ENCODE results near the gene FIGNL1. TPM values are rescaled to one million over a fixed set of nuclear protein-coding genes. Genes with fewer than 3 reads are reported as not detected.
A peak's percentile ranks its signal among the peaks of the same experiment; 100 is the strongest.

FIGNL1 gene
- polyA plus RNA-seq, 1 experiment, result 8.3 TPM

DNA sequence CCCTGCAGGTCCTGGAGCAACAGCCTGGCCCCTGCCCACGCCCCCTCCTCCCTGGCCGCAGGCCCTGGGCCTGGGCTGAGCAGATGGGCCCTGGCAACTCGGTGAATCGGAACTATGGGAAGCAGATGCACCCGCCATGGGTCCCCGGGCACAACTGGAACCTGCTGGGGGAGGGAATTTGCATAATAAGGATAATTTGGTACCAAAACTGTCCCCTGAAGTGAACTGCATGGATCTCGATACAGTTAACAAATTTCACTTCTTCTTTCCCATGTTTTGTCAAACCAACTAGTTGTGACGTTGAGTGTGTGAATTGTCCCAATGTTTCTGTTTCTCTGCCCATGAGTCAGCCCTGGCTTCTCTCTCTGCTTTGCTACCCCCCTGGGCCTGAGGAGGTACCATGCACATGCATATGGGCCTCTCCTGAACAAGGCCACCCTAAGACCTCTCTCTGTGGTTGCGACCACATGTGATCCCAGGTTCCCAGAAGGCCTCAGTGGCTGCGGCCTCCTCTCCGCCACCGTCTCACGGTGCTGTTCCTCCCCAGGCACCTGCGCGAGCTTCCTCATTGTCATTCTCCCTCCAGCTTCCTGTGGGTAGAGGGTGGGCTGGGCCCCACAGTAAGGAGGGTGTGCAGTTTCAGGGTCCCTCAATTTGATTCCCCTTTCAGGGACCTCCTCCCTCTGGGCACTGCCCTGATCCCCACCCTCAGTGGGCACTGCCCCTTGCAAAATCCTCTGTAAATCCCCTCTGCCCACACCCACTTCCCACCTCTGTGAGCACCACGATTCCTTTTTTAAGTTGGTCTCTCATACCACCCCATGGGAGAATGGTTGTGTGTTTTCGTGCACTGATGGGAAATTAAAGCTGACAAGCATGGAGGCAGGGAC lies 40.0 kb downstream of the FIGNL1 start:
- no peak for DNase-seq (ENCODE audit: low read depth)
- Histone ChIP-seq H3K4me3 (ENCODE audit: low read depth, low read length) (no peak overlapping the region), H3K27me3 (ENCODE audit: control insufficient read depth, insufficient read depth, low read length) (peaks cover 1% of the 10 kb centered on the region; the same call in 1 of the 2 replicates), H3K36me3 (ENCODE audit: control insufficient read depth, insufficient read depth, low read length) (no peaks in the 10 kb centered on the region)
- TF ChIP-seq, protein P1, sequence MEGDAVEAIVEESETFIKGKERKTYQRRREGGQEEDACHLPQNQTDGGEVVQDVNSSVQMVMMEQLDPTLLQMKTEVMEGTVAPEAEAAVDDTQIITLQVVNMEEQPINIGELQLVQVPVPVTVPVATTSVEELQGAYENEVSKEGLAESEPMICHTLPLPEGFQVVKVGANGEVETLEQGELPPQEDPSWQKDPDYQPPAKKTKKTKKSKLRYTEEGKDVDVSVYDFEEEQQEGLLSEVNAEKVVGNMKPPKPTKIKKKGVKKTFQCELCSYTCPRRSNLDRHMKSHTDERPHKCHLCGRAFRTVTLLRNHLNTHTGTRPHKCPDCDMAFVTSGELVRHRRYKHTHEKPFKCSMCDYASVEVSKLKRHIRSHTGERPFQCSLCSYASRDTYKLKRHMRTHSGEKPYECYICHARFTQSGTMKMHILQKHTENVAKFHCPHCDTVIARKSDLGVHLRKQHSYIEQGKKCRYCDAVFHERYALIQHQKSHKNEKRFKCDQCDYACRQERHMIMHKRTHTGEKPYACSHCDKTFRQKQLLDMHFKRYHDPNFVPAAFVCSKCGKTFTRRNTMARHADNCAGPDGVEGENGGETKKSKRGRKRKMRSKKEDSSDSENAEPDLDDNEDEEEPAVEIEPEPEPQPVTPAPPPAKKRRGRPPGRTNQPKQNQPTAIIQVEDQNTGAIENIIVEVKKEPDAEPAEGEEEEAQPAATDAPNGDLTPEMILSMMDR (IDR thresholded peaks at IDR 0.05; ENCODE audit: insufficient read depth, low read depth, low read length), result no peak
- ChIA-PET CTCF (no interaction called here), POLR2A (no interaction called here)

DNA sequence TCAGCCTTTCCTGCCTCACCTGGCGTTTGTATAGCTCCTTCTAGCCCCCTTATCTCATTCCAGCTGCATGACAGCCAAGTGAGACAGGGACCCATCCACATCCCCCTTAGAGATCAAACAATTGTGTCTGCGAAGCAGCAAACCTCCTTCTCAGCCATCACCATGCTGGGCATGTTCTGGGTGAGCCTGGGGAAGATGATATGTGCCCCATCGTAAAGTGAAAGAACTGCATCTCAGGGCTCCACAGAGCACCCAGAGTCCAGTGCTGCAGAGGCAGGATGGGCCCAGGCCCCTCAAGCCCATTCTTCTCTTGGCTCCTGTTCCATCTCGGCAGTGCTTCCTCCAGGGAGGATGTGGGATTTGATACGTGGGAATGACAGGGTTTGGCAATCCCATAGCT lies 43.2 kb downstream of the FIGNL1 start:
- TF ChIP-seq, protein P1 (IDR thresholded peaks at IDR 0.05; ENCODE audit: insufficient read depth, low read depth, low read length), result no peak

DNA sequence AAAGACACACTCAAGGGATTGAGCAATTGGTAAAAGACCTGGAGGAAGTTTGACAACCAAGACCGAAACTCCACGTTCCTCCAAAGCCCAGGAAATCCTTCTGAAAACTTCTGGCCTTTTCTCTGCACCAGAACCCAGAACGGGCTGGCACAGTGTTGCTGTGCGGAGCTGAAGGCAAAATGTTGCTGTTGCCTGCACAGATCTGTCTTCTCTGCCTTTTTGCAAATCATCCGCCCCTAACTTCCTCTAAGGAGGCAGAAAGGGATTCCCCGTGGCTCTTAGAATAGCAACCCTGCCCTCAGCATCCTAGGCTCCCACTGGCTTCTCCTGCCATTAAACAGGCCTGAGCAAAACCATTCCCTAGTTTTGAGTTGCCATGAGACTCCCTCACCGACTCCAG lies 44.9 kb downstream of the FIGNL1 start:
- CTCF ChIA-PET, result interaction anchor here (1.3 kb wide), 1 partner anchor 13 kb away, joined by 5 read pairs; no protein-coding TSS in a partner anchor

More for the DNA sequence above, 43.2 kb downstream of the FIGNL1 start:
- H3K27me3 ChIP-seq (ENCODE audit: control insufficient read depth, insufficient read depth, low read length), result peaks cover 1% of the 10 kb centered on the region; the same call in 1 of the 2 replicates
- ChIA-PET CTCF (interaction anchor here (1.7 to 1.8 kb wide), 2 partner anchors 9 to 11 kb away, joined by 4 to 7 read pairs; no protein-coding TSS in a partner anchor), POLR2A (no interaction called here)
- no peak overlapping the region for H3K4me3 ChIP-seq (ENCODE audit: low read depth, low read length)
- no peaks in the 10 kb centered on the region for H3K36me3 ChIP-seq (ENCODE audit: control insufficient read depth, insufficient read depth, low read length)
- DNase-seq (ENCODE audit: low read depth), result no peak

DNA sequence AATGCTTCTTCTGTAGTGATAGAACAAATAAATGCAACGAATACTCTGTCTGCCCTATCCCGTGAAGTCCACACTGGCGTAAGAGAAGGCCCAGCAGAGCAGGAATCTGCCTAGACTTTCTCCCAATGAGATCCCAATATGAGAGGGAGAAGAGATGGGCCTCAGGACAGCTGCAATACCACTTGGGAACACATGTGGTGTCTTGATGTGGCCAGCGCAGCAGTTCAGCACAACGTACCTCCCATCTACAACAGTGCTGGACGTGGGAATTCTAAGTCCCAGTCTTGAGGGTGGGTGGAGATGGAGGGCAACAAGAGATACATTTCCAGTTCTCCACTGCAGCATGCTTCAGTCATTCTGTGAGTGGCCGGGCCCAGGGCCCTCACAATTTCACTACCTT lies 45.8 kb downstream of the FIGNL1 start:
- TF ChIP-seq, protein P1 (IDR thresholded peaks at IDR 0.05; ENCODE audit: insufficient read depth, low read depth, low read length), result 0 out of 2 replicates have a peak, but pooled peaks have one; percentile 11
- H3K4me3 ChIP-seq (ENCODE audit: low read depth, low read length), result no peak overlapping the region
- H3K36me3 ChIP-seq (ENCODE audit: control insufficient read depth, insufficient read depth, low read length), result no peaks in the 10 kb centered on the region
- ChIA-PET CTCF (interaction anchor here (0.9 kb wide), 1 partner anchor 14 kb away, joined by 3 read pairs; no protein-coding TSS in a partner anchor), POLR2A (no interaction called here)
- peaks cover 7% of the 10 kb centered on the region for H3K27me3 ChIP-seq (ENCODE audit: control insufficient read depth, insufficient read depth, low read length)
- no peak for DNase-seq (ENCODE audit: low read depth)

More for the DNA sequence above, 44.9 kb downstream of the FIGNL1 start:
- DNase-seq (ENCODE audit: low read depth), result no peak
- POLR2A ChIA-PET, result no interaction called here
- Histone ChIP-seq H3K36me3 (ENCODE audit: control insufficient read depth, insufficient read depth, low read length) (no peaks in the 10 kb centered on the region), H3K27me3 (ENCODE audit: control insufficient read depth, insufficient read depth, low read length) (peaks cover 6% of the 10 kb centered on the region), H3K4me3 (ENCODE audit: low read depth, low read length) (no peak overlapping the region)
- TF ChIP-seq, protein P1 (IDR thresholded peaks at IDR 0.05; ENCODE audit: insufficient read depth, low read depth, low read length), result no peak

DNA sequence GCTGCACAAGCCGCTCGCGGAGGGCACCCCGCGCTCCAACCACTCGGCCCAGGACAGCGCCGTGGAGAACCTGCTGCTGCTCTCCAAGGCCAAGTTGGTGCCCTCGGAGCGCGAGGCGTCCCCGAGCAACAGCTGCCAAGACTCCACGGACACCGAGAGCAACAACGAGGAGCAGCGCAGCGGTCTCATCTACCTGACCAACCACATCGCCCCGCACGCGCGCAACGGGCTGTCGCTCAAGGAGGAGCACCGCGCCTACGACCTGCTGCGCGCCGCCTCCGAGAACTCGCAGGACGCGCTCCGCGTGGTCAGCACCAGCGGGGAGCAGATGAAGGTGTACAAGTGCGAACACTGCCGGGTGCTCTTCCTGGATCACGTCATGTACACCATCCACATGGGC lies 50.0 kb downstream of the FIGNL1 start:
- Histone ChIP-seq H3K36me3 (ENCODE audit: control insufficient read depth, insufficient read depth, low read length) (no peaks in the 10 kb centered on the region), H3K27me3 (ENCODE audit: control insufficient read depth, insufficient read depth, low read length) (peaks cover 7% of the 10 kb centered on the region), H3K4me3 (ENCODE audit: low read depth, low read length) (no peak overlapping the region)
- no peak for DNase-seq (ENCODE audit: low read depth)
- ChIA-PET CTCF (no interaction called here), POLR2A (no interaction called here)
- TF ChIP-seq, protein P1 (IDR thresholded peaks at IDR 0.05; ENCODE audit: insufficient read depth, low read depth, low read length), result no peak
